Activated CD4-positive, CD25-positive, alpha-beta regulatory T cell treated with anti-CD3 and anti-CD28 coated beads, Interleukin-2, amount 50 U/mL, for 72 hours (primary cell): ENCODE measurements around the gene SASH1.

Experiments used
- DNase-seq: peaks from one replicate; pipeline ENCODE4 v3.0.0; 2021

SASH1 gene

DNA sequence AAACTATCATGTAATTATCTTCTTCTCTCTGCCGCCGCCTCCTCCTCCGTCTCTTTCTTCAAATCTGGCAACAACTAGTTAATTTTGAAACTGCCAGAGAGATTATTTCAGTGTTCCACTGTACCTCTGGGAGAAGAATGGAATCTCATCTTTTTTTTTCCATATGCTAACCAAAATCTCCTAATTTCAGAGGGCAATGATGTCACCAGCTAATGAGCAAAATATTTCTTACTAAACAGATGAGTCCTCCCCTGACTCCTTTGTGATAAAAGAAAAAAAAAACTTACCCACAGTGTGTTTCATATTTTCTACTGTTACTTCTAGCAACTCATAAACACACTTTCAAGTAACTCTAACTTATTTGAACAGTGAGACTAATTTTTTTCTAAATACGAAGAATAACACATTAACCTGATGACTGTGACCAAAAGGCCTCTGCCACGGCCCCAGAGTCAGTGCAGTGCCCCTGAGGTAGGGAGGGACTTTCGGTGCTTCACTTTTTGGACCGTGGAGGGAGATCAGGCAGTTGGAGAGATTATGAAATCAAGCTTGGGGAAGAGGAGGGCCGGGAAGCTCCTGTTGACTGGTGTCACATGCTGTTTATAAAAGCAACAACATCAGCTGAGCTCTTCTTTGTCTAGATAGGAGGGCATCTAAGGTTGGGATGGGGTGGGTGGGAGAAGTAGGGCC, 159.6 kb downstream of the SASH1 start:
- no peak for DNase-seq

DNA sequence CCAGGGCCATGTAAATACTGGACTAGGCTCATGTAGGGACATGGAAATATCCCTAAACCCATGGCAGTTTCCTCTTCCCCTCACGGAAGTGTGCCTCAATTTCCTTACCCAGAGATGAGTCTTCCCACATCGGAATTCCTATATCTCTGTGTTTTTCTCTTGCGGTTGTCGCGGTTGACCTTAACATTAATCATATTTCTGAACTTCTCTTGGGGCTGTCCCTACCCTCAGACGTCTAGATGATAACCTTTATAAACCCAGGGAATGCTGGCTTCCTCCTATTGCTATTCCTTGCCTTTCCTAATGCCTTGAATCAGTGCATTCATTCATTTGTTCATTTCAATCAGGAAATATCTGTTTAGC, 160.1 kb downstream of the SASH1 start:
- DNase-seq = no peak

DNA sequence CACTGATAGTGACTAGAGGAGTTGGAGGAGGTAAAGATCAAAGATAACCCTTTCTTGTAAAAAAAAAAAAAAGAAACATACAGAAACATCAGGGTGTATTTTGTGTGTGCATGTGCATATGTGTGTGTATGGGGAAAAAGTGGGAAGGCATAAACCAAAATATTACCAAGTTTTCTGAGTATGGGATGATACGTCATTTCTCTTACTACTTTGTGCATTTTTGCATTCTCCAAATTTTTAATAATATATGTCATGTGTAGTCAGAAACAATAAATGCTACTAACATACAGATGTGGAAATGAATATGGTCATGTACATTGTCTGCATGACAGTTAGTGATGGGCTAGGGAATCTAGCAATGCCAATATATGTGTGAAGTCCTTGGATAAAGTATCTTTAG, 161.1 kb downstream of the SASH1 start:
- DNase-seq = no peak

DNA sequence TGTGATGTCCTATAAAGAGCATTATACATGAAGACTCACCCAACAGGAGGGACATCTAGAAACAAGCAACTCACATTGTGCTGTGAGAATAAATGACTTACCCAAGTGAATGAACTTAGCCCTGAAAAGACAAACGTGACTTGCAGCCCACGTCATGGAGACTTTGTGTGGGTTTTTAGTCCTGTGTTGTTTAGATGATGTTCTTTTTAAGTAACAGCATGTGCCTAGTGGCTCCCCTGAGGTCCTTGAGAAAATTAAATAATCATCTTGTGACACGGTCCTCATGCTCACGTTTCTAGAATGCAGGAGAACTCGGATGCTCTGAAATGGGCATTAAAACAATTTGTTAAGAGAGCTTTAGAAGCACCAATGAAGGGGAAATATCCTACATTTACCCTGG, 165.1 kb downstream of the SASH1 start:
- no peak for DNase-seq

DNA sequence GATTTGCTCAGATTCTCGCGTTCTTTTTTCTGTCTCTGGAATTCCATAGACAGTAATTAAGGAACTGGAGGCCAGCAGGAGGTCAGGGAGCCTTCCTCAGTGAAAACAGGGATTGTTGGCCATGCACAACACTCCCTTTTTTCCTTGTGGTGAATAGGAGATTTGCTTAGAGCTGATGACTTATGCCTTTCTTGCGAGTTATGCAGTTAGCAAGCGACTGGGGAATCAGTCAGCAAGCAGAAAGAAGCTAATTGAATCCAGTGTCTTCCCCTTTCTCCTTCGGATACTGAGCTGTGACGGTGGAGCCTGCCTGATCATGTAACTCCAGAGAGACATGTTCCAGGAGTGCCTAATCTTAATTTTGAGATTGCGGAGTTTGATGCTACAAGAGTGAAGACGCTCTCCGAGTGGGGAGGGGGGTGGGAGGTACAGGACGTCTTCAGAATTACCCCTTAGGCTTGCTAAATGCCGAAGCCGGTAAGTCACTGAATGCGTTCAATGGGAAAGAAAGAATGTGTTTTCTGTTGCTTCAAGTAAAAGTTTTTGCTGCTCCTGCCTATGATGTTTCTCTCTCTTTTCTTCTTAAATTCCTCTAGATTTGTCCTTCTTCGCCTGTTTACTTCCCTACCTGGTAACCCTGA, 165.9 kb downstream of the SASH1 start:
- no peak for DNase-seq

DNA sequence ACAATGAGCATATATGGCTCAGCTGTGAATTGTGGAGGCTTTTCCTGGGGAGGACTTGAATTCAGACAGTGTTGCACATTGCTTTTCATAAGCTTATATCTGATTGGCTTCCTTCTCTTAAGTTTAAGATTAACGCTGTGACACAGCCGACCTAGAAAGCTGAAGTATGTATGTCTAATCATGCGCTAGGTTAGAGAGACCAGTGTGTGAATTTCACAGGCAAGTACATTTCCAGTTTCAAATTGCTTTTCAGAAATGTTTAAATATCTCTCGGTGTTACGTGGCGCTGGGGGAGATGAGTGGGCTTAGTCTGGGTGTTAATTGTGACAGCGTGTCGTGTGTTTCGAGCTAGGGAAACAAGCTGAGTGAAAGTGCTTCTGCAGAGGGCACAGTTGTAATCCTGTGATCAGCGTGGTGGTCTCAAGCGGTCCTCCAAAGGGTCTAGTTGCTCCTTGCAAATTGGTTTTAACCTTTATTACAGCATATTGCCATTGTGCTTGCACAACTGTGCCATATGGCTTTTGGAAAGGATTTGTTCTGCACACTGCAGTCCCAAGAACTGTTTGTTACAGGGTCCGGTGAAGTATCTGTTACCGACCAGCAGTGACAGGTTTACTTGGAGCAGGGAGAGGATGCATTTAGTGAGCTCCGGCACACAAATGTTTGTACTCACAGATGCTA, 166.6 kb downstream of the SASH1 start:
- no peak for DNase-seq

DNA sequence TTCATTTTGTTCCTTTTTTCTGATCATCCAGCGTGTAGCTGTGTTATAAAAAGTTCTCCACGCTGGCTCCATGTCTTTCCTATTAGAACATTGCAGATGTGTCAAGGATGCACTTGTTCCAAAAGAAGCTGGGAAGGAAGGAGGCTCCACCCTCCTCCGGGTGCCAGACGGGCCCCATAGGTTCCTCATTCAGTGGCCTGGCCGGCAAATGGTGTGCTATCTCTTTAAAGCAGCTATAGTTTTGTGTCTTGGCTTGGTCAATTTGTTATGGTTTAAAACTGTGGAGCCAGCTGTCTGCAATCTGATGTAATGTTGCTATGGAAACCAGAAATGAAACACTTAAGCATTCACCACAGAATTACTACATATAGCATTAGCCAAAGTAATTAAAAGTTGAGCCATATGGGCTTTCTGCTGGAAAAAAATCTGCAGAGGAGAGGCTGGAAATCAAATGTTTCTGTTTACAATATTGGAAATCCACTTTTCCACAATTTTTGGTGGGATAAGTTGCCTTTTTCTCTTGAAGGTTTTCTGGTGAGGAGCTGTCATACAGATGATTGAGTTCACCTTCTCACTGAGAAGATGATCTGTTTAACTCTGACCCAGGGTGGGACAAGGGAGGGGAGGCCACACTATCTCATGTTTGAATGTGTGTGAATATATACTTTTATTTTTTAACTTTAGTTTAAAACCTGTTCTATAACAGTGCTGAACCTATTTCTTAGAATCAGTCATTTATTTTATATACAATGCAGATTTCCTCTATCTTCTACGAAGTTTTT, 167.4 kb downstream of the SASH1 start:
- DNase-seq = no peak

DNA sequence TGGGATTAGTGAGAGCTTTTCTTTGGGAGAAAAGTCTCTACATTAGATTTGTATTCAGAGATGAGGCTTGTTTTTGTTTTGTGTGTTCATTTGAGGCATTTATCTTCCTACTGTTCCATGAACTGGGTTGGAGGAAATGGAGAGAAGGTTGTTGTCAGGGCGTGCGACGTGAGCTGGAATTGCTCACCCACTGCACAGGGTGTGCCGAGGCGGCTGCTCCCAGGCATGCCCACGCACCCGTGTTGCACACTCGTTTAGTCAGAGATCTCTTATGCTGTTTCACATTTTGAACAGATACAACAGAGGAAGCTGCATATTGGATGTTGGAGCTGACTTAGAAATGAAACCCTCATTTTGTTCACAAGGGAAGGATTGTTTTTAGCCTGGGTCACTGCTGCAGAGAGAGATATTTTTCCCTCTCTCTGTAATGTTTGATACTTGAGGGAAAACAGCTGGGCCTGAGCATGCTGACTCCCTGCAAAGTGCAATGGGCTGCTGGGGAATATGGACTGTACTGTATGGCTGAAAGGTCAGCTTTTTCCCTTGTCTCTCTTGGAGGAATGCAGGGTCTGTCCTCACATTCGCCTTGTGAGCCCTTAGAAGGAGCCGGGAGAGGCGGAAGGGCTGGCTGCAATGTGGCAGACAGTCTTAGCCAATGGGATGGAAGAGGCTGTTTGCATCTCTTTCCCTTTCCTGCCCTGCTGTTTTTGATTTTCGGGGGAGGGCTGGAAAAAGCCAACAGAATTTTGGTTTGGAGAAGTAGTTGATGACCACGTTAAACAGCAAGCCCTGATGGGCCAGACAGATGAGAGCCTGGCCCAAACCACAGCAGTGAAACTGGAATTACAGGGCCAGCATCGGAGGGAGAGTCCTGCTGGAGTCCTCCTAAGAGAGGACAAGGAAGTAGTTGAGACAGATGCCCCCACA, 170.8 kb downstream of the SASH1 start:
- DNase-seq = no peak

DNA sequence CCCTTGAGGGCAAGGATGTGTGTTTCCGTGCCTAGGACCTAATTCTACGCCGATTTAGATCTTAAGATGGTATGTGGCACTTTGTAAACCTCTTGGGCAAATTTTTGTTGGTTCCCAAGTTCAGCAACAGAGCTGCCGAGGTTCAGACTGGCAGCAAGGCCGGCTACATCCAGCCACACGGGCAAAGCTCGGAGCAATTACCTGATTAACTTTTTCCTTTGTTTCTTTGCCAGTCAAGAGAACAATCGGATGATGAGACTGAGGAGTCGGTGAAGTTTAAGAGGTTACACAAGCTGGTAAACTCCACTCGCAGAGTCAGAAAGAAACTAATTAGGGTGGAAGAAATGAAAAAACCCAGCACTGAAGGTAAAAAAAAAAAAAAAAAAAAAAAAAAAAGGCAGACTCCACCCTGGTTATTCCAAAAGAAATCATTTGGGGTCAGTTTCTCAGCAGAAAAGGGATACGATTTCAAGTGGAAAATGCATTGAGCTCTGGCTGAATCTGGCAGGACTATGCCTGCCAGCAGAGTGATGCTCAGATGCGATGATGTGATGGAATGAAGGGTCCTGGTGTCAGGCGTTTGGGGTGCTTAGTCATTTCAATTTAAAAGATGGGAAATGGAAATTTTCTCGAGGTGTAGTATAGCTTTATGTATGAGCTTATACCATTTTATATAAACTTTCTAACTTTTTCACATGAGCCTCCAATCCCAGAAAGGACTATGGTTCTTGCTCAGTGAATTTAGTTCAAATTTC, 171.6 kb downstream of the SASH1 start:
- DNase-seq = no peak

DNA sequence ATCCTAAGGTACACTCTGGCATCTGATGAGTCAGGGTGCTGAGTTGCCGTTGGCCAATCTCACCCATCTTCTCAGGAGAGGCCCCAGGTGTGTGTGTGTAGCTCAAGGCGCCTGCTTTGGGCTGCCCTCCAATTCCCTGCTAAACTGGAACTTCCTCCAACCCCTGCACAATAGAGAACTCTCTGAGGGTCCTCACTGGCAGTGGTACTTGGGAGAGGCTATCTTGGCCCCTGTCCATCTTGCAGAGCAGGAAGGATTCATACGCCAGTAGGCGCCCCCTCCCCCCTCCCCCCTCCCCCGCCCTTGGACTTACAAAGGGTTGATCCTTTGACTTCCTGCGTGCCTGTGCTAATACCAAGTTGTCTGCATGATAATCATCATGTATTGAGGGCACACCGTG, 173.6 kb downstream of the SASH1 start:
- no peak for DNase-seq

DNA sequence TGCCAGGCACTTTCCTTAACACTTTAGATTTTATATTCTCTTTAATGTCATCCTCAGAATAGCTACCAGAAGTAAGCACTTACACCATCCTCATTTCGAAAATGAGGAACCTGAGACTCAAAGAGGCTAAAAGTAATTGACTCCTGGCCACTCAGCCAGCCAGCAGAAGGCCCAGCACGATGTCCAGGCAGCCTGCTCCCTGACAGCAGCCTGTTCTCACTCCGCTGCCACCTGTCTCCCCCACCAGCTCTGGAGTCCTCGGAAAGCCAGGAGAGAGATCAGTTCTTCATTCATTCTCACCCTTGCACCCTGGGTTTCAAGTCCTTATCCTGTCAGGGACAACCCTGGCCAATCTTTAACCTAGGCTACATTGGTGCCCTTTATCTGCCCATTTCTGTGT, 174.0 kb downstream of the SASH1 start:
- DNase-seq = no peak

DNA sequence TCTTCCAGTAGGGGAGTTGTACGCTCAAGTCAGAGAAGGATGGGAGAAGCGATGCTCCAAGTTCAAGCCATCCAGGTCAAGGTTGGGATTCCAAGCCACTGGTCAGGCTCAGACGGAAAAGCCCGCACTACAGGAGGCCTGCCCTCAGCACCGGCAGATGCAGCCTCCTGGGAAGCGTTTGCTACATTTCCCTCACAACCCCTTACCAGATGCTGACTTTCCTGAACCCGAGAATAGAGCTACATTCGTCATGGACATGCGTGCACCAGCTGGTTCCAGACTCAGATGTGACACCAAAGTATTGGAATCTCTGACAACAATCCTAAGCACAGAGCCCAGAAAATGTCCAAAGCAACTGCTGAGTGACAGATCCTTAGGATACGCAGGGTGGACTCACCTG, 174.8 kb downstream of the SASH1 start:
- no peak for DNase-seq

DNA sequence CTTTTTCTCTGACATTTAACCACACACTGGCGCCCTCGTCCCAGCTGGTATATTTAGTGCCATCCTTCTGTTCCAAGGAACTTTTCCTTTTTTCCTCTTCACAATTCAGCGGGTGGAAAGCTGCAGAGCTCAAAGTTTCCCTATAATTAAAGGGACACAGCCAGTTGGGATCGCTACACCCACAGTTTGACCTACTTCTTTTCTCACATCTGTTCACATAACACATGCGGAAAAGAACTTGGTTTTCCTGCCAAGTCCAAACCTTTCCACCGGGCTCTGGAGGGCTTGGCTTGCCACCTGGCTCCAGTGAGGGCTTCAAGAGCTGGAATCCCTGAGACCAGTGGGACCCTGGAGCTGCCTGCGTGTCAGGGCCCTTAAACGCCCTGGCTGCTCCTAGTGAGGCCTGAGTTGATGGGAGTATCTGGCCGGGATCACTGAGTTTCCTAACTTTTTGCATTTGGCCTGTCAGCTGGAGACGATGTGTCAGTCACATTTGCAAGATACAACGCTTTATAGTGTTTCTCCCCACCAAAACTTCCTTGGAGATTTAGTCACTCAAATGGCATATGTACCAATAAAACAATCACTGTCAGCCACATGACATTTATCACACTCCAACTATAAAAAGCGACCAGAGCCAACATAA, 176.0 kb downstream of the SASH1 start:
- no peak for DNase-seq

DNA sequence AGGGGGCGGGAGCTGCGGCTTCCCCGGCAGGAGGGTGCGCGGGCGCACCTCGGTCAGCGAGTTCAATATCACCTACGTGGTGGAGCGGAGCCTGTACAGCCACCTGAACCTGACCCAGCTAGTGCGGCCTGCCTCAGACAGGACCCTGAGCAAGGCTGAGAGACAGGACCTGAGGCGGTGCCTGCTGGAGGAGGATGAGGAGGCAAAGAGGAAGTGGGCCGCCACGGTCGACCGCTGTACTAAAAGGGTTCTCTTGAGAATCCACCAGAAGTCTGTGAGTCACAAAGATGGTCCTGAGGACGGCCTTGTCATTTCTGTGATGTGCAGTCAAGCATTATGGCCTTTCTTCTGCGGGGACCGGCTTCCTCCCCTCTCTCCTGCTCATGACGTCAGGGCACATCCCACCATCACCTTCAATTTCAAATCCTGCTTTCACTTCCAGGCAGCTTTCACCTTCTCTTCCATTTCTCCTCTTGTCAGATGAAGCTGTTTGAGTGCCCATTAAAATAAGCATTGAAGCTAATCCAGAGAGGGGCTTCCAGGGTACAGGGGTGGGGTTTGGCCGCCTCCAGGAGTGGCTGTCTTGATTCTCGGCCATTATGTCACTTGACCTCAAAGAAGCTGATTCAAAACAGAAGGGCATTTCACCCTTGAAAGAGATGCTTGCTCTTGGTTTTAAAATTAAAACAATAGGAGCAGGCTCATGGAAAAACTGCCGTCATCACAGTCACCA, 177.6 kb downstream of the SASH1 start:
- no peak for DNase-seq

DNA sequence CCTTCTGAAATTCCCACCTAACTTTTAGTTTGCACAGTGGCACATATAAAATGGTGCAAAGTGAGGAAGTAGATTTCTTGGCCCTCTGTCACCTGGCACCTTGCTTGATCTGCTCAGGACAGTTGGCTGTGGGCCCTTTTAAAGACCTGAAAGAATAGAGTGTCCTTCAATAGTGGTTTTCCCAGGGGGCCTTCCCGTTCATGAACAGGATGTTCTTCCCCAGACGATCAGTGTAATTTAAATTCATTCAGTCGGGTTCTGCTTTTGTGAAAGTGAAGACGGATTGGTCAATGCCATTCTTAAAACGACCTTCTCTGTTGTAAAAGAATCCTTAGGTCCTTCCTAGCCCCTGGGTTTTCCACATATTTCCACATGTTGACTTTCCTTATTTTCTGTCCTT, 178.5 kb downstream of the SASH1 start:
- no peak for DNase-seq

DNA sequence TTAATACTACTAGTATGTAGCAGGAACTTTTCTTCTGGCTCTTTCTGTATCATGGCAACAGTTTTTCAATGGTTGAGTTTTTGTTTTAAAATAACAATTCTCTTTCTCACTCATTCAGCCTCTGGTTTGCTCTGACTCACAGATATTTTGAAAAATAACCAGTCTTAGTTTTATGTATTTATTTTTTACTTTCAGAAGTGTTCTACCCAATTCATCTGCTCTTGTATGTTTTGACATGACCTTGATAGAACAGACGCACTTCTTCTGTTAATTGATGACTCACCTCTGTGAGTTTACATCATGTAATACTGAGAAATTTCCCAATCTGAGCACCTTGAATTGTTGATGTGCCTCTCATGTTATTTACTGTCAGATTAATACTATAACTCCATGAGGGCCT, 178.9 kb downstream of the SASH1 start:
- no peak for DNase-seq

DNA sequence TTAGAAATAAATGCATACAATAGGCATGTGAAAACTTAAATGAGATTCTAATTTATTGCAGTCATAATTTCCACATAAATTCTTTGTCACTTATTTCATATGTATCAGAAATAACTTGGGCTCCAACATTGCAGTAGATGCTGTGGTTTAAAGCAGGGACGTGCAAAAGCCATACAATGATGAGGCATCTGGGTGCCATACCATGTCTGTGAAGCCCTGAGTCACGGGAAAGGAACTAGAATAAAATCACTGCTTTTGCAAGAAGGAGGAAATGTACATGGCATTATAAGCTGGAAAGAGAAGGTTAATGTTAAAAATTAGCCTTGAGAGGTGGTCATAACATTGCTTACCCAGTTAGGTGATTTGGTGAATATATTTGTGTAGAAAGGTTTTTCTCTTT, 180.4 kb downstream of the SASH1 start:
- no peak for DNase-seq

DNA sequence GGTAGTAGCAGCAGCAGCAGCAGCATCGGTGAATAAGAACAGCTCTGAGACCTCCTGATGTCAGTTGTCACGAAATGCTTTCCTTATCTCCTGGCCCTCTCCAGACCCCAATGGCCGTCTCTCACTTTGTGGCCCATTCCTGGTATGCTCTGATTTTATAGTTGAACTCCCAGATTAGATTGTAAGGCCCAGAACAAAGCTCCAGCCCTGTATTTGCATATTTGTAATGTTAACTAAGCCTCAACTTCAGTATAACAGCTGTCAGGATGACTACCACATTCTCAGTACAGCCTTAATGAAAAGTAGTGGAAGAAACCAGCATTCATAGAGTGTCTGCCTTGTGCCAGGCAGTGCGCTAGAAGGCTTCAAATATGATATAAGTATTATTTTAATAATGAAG, 180.9 kb downstream of the SASH1 start:
- no peak for DNase-seq

DNA sequence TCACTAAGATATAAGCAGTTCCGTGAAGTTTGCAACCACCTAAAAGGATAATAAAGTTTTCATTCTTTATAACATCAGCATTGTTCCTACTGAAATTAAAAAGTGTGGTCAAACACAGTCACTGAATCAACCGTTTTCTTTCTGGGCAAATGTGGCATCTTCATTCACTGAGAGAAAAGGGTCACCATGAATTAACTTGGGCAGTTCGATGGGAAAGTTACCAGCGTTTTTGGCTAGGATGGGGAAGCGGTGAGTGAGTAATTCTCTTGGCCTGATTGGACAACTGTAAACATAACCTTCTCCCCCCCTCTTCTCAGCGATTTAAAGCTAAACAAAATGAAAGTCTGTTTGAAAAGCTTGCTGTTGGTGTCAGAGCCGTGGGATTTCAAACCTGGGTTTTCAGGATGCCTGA, 181.8 kb downstream of the SASH1 start:
- DNase-seq = no peak

DNA sequence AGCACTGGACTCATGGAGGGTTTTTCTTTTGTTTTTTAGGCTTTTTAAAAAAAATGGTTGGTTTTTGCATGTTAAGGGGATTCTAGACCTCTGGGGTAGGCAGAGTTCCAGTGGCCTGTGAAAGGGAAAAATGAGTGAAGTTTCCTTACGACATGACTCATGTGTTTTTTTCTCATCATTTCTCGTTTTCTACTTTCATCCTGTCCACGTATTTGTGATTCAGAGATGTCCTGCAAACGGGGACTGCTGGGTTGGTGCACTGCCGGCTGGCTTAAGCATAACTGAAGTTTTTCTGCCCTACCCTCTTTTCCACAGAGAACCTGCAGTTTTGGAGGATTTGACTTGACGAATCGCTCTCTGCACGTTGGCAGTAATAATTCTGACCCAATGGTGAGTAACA, 182.3 kb downstream of the SASH1 start:
- DNase-seq = no peak

DNA sequence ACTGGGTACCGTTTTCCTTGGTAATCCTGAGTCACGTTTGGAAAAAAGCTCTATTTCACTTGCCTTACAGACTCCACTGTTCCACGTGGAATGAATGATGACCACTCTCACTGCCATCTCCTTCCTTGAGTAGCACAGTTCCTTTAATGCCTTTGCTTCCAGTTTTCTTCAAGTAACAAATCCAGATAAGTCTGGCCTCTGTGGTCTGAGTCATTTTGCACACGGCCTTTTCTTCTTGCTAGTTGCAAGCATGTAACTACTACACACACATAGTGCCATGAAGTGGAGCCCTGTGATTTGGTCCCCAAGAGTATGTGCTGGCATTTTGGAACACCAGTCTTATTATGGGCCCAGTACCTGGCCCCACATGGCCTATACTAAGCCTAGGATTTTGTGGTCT, 182.8 kb downstream of the SASH1 start:
- no peak for DNase-seq
